ENCODE results near the gene TPP1.
A peak's percentile ranks its signal among the peaks of the same experiment; 100 is the strongest.

The TPP1 gene

DNA sequence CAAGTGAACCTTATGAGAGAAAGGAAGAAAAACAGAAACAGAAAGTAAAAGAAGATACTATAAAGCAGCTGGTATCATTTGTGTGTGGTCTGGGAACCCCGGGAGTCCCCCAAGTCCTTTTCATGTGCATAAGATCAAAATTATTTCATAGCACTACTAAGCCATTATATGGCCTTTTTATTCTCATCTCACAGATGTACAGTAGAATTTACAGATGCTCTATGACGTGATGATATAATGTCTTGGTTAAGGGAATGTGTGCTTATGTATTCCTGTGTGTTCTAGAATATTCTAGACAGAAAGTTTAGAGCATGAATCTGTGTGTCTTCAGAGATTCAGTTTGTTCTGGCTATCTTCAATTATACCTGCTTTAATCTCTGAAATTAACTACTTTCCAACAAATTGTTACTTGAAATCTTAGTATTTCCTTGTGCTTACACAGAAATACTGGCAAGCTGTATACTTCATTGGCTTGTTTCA is 8.6 kb upstream of the TPP1 start:
- DNase-seq (ENCODE audit: low spot score) = peak; percentile 52

DNA sequence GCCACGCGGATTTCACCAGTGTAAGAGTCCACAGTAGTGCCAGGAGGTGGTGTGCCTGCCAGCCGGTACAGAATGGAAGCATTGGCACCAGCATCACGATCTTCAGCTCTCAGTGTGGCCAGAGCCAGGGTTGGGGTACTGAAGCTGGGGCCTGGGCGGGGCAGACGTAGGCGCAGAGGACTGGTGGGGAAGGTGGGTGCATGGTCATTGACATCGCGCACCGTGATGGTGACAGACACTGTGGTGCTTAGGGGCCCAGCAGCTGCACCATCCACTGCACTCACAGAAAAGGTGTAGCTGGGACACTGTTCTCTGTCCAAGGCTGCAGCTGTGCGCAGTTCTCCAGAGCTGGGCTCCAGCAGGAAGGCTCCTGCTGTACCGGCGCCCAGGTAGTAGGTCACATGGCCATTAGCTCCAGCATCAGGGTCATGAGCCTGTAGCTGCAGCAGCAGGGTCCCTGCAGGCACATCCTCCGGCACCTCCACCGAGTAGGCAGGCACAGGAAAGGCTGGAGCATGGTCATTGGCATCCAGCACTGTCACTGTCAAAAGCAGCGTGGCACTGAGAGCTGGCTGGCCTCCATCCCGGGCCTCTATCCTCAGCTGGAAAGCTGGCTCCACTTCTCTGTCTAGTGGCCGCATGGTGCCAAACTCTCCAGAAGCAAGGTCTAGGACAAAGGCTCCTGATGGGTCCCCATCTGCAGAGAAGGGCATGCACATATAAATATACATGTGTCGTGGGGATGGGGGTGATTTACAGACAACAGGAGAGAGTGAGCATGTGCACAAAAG is 7.9 kb upstream of the TPP1 start:
- DNase-seq (ENCODE audit: low spot score) = no peak

GRCh38 chr11:6625832-6626420 is 6.7 kb upstream of the TPP1 start:
- no peak for DNase-seq (ENCODE audit: low spot score)

DNA sequence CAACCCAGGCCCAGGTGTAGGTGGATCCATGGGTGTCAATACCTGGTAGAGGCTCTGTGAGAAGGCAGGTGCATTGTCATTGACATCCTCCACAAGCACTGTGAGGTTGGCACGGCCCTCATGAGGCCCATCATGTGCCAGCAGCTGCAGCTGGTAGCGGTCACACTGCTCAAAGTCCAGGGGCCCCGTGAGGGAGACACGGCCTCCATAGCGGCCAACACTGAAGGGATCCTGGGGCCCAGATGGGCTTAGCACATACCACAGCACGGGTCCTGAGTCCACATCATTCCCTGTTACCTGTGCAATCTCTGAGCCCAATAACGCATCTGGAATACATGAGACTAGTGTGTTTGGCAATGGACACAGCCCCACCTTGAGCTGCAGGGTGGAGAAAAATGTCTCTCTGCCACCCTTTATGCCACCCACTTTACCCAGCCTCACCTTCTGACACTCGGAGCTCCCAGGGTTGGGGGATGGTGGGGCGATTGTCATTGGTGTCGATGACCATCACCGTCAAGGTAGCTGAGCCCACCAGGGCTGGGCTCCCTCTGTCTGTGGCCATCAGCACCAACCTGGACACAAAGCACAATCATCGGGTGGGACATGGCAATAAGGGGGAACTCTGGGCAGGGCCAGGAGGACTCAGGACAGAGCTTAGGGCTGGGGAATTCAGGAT is 6.1 kb upstream of the TPP1 start:
- DNase-seq (ENCODE audit: low spot score) = no peak

DNA sequence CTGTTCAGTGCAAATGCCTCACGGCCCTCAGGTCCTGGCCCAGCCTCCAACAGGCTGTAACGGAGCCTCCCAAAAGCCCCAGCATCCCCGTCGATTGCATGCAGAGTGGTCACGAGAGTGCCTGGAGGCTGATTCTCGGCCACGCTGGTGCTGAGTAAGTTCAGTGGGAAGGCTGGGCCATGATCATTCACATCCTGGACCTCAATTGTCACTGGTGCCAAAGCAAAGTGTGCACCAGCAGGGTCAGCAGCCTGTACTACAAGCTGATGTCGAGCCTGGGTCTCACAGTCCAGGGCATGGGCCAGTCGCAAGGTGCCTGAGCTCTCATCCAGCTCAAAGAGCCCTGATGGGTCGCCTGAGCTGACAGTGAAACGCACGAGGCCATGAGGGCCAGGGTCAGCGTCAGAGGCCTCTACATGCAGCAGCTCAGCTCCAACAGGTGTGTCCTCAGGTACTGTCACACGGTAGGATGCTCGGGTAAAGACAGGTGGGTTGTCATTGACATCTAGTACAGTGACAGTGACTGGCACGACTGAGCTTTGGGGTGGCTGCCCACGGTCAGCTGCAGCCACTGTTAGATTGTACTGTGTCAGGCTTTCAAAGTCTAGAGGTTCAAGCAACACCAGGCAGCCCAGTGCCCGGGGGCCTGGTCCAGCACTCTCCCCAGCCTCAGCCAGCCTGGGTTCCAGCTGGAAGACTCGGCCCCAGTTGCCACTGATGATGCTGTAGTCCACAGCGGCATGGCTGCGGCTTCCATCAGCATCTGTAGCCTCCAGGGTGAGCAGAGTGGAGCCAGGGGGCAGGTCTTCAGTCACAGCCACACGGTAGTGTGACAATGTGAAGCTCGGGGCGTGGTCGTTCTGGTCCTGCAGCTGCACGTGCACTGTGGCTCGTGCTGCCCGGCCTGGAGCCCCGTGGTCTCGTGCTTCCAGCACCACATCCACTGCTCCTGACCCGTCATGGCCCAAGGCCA is 4.5 kb upstream of the TPP1 start:
- no peak for DNase-seq (ENCODE audit: low spot score)

- no peak for DNase-seq (ENCODE audit: low spot score)
Observed at GRCh38 chr11:6622261-6623171, 3.3 kb upstream of the TPP1 start.

- no peak for DNase-seq (ENCODE audit: low spot score)
Observed at GRCh38 chr11:6621711-6622211, 2.5 kb upstream of the TPP1 start.

- DNase-seq (ENCODE audit: low spot score) = no peak
Observed at GRCh38 chr11:6620636-6621035, 1.4 kb upstream of the TPP1 start.

DNA sequence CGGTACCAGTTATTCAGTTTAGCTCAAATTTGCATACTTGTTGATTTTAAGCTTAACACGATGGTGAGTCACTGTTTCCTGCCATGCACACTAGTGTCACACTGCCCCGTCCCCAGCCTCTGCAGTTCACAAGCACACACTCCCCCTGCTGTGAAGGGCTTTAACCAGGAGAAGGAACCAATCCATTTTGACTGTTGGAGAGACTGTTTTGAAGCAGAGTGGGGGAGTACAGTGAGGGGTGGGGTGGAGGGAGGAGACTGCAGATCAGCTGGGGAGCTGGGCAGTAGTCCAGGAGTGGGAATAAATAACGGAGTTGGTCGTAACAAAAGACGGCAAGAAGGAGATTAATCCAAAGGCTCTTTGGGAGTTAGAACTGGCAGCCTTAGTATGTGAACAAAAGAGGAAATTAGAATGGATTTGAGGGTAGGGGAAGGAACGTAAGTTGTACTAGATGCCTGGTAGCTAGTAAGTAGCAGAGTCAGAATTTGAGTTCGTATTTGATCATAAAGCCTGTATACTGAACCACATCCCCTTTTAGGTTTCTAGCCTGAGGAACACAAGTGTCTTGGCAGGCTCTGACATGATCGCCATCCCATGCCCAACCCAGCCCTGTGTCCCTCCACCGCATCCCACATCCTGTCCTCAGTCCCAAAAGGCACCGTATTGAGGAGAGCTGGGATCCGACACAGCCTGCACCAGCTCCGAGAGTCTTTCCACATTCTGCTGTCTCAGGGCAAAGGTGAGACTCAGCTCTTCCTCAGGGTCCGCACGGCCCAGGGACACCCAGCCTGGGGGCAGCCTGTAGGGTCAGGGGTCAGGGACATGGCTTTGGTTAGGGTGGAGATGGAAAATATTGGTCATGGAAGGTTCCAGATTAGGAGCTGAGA is 862 bp downstream of the TPP1 start:
- DNase-seq (ENCODE audit: low spot score) = peak; percentile 56

- DNase-seq (ENCODE audit: low spot score) = no peak
Observed at GRCh38 chr11:6617315-6617781, 1.9 kb downstream of the TPP1 start.

- DNase-seq (ENCODE audit: low spot score) = no peak
Observed at GRCh38 chr11:6616596-6617250, 2.5 kb downstream of the TPP1 start.

DNA sequence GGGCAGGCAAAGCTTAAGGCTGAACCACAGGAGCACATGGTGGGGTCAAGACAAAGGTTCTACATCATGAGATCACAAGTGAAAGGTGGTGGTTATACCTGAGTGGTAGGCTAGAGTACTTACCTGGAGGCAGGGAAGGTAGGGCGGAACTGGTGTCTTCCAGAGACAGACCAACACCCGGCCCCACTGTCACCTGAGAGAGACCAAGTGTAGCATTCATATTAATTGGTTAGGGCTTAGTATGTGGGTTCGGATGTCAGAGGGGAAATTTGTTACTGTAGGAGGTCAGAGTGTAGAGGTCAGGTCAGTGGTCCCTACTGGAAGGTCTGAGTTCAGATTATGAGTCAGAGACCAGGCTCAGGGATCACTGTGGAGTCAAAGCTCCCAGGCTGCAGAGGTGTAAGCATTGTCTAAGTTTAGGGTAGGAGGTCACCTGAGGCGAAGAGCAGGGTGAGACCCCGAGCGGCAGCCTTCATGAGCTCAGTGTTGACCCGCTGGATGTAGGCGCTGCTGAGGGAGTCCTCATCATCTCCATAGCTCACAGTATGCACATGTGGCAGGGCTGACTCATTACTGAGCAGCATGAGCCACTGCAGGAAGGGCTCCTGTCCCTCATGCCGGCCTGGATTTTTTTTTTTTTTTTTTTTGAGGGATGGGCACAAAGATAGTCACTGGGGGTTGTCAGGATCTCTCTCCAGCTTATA is 3.2 kb downstream of the TPP1 start:
- DNase-seq (ENCODE audit: low spot score) = no peak

DNA sequence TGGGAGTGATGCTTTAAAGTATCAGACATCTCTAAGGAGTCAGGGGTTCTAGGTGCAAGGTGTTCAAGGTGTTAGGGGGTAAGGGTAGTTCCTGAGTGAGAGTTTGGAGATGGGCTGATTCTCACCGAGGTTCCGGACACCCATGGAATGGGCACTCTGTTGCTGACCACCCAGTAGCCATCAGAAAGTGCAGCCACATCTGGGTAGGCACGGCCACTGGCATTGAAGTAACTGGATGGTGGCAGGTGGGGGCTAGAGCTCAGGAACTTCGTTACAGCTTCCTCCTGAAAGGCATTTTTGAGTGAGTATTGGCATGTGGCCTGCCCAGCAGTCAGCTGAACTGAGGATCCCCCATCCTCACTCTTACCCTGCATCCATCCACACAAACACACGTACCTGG is 4.2 kb downstream of the TPP1 start:
- no peak for DNase-seq (ENCODE audit: low spot score)

DNA sequence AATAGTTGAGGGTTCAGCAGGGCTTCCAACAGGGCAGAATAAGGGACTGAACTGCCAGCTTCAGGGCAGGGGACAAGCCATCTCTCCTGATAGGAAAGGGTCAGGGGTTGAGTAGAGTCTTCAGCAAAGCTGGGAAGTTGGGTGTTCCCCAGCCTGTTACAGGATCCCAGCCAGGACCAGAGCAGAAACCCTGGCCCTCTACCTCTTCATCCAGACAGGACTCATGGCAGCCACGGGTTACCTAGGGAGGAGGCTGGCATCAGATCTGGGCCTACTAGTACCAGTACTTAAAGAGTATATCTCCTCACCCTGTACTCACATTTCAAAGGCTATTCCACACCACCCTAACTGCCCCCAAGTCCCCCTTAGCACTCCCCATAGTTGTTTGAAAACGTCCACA is 4.8 kb downstream of the TPP1 start:
- DNase-seq (ENCODE audit: low spot score) = no peak

GRCh38 chr11:6613496-6613895 is 5.7 kb downstream of the TPP1 start:
- no peak for DNase-seq (ENCODE audit: low spot score)

GRCh38 chr11:6612213-6613041 is 6.8 kb downstream of the TPP1 start, which contains the start of gene TAF10:
Gene TAF10 (minus strand): TSS chr11:6612216. CDS start chr11:6612189, 27 bp downstream.
- DNase-seq (ENCODE audit: low spot score) = peak; percentile 89

DNA sequence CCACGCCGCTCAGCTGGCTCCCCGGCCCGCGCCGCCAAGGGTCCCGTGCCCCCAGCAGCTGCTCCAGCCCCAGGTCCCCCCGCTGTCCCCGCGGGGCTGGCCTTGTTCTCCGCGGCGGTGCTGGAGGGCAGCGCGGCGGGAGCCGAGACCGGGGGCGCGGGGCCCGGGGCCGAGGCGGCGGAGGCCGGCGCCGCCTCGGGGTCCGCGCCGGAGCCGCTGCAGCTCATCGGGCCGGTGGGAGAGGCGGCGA is 7.3 kb downstream of the TPP1 start:
- DNase-seq (ENCODE audit: low spot score) = no peak
